HL-60 (cell line): ENCODE data around the gene EPB41.
"Not testable (repeated sequence)": the region's sequence is repeated elsewhere in the genome, so short reads cannot be mapped to it uniquely, and the experiment has no call there.

Experiments used
- DNase-seq, 2 experiments: peaks; one replicate each; pipeline ENCODE4 v3.0.0-alpha.2; 2010 to 2020; ENCODE audit warnings: low read depth in 1 of 2, low spot score in 1 of 2
- H3K27ac ChIP-seq: fragments of 250-450 bp; sonication (Bioruptor Pico); replicated peaks from 2 replicates; pipeline ENCODE4 v1.5.1; 2020; ENCODE audit warnings: mild to moderate bottlenecking, moderate library complexity
- H3K27me3 ChIP-seq: fragments of 250-450 bp; sonication (Bioruptor Pico); 2 replicates; pipeline ENCODE4 v1.5.1; 2021; ENCODE audit warnings: mild to moderate bottlenecking, moderate library complexity; ENCODE audit not compliant: insufficient read depth, poor library complexity, severe bottlenecking
- H3K4me3 ChIP-seq: replicated peaks from 2 replicates; pipeline ENCODE4 v1.5.1; 2011; ENCODE audit warnings: mild to moderate bottlenecking, control low read depth, low read length; ENCODE audit not compliant: insufficient read depth
- GABPA ChIP-seq: IDR thresholded peaks from 2 replicates; pipeline ENCODE4 v1.6.1; 2012; ENCODE audit warnings: low read depth
- POLR2AphosphoS5 ChIP-seq: IDR thresholded peaks from 2 replicates; pipeline ENCODE4 v1.6.1; 2012; ENCODE audit warnings: low read depth
- SPI1 ChIP-seq: IDR thresholded peaks from 2 replicates; pipeline ENCODE4 v1.6.1; 2012; ENCODE audit warnings: low read depth, mild to moderate bottlenecking, borderline replicate concordance
- TF ChIP-seq, protein P1 (sequence below): IDR thresholded peaks from one replicate; pipeline ENCODE4 v1.5.1; 2011; ENCODE audit warnings: low read length, control low read depth, inconsistent platforms; ENCODE audit not compliant: insufficient read depth
- TF ChIP-seq, protein P2 (sequence below): IDR thresholded peaks from 2 replicates; pipeline ENCODE4 v1.6.1; 2012; ENCODE audit warnings: low read depth; ENCODE audit not compliant: insufficient replicate concordance

EPB41 gene

DNA sequence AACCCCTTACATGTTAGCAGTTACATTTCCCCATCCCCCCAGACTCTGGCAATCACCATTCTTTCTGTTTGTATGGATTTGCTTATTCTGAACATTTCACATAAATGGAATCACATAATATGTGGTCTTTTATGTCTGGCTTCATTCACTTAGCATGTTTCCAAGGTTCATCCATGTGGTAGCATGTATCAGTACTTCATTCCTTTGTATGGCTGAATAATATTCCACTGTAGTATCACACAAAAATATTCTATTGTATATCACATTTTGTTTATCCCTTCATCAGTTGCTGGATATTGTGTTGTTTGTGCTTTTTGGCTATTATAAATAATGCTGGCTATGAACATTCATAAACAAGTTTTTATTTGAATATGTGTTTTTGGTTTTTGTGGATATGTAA is 22.2 kb downstream of the EPB41 start:
- Histone ChIP-seq H3K27me3 (no peaks in the 10 kb centered on the region), H3K27ac (no peak overlapping the region), H3K4me3 (no peak overlapping the region)

DNA sequence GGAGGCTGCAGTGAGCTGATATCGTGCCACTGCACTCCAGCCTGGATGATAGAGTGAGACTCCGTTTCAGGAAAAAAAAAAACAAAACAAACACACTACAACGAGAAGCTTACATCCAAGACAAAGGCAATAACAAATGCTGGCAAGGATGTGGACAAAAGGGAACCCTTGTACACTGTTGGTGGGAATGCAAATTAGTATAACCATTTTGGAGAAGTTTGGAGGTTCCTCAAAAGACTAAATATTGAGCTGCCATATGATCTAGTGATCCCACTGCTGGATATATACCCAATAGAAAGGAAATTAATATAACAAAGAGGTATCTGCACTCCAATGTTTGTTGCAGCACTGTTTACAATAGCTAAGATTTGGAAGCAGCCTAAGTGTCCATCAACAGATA is 29.2 kb downstream of the EPB41 start:
- not testable (repeated sequence) for H3K27ac ChIP-seq, H3K27me3 ChIP-seq, H3K4me3 ChIP-seq
- peak in 1 of 2 experiments; percentile 3 for DNase-seq

More for the DNA sequence above, 22.2 kb downstream of the EPB41 start:
- no peak for TF ChIP-seq POLR2AphosphoS5
- no peak for TF ChIP-seq GABPA
- TF ChIP-seq SPI1, result no peak
- TF ChIP-seq, protein P1, sequence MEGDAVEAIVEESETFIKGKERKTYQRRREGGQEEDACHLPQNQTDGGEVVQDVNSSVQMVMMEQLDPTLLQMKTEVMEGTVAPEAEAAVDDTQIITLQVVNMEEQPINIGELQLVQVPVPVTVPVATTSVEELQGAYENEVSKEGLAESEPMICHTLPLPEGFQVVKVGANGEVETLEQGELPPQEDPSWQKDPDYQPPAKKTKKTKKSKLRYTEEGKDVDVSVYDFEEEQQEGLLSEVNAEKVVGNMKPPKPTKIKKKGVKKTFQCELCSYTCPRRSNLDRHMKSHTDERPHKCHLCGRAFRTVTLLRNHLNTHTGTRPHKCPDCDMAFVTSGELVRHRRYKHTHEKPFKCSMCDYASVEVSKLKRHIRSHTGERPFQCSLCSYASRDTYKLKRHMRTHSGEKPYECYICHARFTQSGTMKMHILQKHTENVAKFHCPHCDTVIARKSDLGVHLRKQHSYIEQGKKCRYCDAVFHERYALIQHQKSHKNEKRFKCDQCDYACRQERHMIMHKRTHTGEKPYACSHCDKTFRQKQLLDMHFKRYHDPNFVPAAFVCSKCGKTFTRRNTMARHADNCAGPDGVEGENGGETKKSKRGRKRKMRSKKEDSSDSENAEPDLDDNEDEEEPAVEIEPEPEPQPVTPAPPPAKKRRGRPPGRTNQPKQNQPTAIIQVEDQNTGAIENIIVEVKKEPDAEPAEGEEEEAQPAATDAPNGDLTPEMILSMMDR, result no peak
- TF ChIP-seq, protein P2, sequence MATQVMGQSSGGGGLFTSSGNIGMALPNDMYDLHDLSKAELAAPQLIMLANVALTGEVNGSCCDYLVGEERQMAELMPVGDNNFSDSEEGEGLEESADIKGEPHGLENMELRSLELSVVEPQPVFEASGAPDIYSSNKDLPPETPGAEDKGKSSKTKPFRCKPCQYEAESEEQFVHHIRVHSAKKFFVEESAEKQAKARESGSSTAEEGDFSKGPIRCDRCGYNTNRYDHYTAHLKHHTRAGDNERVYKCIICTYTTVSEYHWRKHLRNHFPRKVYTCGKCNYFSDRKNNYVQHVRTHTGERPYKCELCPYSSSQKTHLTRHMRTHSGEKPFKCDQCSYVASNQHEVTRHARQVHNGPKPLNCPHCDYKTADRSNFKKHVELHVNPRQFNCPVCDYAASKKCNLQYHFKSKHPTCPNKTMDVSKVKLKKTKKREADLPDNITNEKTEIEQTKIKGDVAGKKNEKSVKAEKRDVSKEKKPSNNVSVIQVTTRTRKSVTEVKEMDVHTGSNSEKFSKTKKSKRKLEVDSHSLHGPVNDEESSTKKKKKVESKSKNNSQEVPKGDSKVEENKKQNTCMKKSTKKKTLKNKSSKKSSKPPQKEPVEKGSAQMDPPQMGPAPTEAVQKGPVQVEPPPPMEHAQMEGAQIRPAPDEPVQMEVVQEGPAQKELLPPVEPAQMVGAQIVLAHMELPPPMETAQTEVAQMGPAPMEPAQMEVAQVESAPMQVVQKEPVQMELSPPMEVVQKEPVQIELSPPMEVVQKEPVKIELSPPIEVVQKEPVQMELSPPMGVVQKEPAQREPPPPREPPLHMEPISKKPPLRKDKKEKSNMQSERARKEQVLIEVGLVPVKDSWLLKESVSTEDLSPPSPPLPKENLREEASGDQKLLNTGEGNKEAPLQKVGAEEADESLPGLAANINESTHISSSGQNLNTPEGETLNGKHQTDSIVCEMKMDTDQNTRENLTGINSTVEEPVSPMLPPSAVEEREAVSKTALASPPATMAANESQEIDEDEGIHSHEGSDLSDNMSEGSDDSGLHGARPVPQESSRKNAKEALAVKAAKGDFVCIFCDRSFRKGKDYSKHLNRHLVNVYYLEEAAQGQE, result no peak
- no peak for DNase-seq

DNA sequence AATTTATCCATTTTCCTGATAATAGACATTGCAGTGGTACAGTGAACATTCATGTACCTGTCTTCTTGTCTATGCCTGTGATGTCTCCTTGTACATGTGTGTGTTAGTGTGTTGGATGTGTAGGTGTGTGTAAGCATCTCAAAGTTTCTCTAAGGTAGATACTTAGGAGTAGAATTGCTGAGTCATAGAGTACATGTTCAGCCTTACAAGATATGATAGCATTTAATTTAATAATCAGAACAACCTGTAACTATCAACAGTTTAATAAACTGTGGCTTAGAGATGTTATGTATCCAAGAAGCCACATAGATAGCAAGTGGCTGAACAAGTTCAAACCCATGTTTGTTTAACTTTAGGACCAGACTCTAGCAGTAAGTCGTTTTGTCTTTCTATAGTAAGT is 35.6 kb downstream of the EPB41 start:
- Histone ChIP-seq H3K27ac (no peak overlapping the region), H3K4me3 (no peak overlapping the region), H3K27me3 (no peaks in the 10 kb centered on the region)
- no peak for DNase-seq
- TF ChIP-seq POLR2AphosphoS5 (no peak), GABPA (no peak), SPI1 (no peak)
- TF ChIP-seq, protein P1, result no peak
- TF ChIP-seq, protein P2, result no peak

DNA sequence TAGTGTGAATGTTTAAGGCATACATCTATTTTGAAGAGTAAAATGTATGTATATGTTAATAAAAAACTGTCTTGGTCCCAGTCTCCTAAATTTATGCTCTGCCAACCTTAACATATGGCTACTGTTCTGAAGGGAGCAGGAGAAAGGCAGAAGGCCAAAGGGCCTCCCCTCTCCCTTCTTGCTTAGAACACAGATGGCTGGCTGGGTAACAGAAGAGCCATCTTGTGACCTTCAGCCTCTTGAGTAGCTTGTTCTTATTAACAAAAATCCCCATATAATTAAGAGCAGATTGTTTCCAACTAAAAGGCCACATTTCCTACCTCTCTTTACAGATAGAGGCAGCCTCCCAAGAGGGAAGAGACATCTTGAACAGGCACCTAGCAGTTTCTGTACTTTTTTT is 36.1 kb downstream of the EPB41 start:
- H3K27ac ChIP-seq, result no peak overlapping the region
- no peak overlapping the region for H3K4me3 ChIP-seq
- no peak for TF ChIP-seq SPI1
- TF ChIP-seq, protein P2, result no peak
- TF ChIP-seq, protein P1, result no peak
- no peak for TF ChIP-seq POLR2AphosphoS5
- no peak for TF ChIP-seq GABPA
- DNase-seq, result no peak
- no peaks in the 10 kb centered on the region for H3K27me3 ChIP-seq
